GM18951 (cell line): Measurements from ENCODE around the gene DDX1.
"Not testable (repeated sequence)": the region's sequence is repeated elsewhere in the genome, so short reads cannot be mapped to it uniquely, and the experiment has no call there.

Experiments
- POLR2A ChIP-seq: IDR thresholded peaks from 4 replicates; pipeline ENCODE4 v1.6.1; 2011; ENCODE audit warnings: mild to moderate bottlenecking; ENCODE audit not compliant: insufficient read length, insufficient read depth; ENCODE audit errors: extremely low read depth
- in situ Hi-C: fragments of 300-500 bp; cut with MboI; formaldehyde crosslinking; loops from one replicate; pipeline ENCODE4 v1.12.0; 2022; ENCODE audit warnings: low sequenced_read_pairs, mixed read lengths, inconsistent platforms; ENCODE audit not compliant: unreplicated experiment

DDX1 gene

GRCh38 chr2:15591692-15592463 lies at the start of gene DDX1:
Gene DDX1 (plus strand): TSS chr2:15591868. CDS start chr2:15591934, 66 bp downstream.
- in situ Hi-C loops = no loop called here
- TF ChIP-seq POLR2A = peak; percentile 90

- in situ Hi-C loops = not testable (repeated sequence)
Observed at GRCh38 chr2:15542269-15542668, 49.4 kb upstream of the DDX1 start.

- in situ Hi-C loops = no loop called here
- TF ChIP-seq POLR2A = no peak
Observed at GRCh38 chr2:15543053-15543452, 48.6 kb upstream of the DDX1 start.

- in situ Hi-C loops = no loop called here
- TF ChIP-seq POLR2A = no peak
Observed at GRCh38 chr2:15543541-15543940, 48.1 kb upstream of the DDX1 start.

- no peak for TF ChIP-seq POLR2A
Observed at GRCh38 chr2:15544227-15544626, 47.4 kb upstream of the DDX1 start.

GRCh38 chr2:15546297-15547098 lies 45.2 kb upstream of the DDX1 start:
- in situ Hi-C loops = no loop called here

More at GRCh38 chr2:15544227-15544626, 47.4 kb upstream of the DDX1 start:
- in situ Hi-C loops = no loop called here

GRCh38 chr2:15547115-15547876 lies 44.4 kb upstream of the DDX1 start:
- TF ChIP-seq POLR2A = no peak
- in situ Hi-C loops = no loop called here

More at GRCh38 chr2:15546297-15547098, 45.2 kb upstream of the DDX1 start:
- no peak for TF ChIP-seq POLR2A

- in situ Hi-C loops = no loop called here
- no peak for TF ChIP-seq POLR2A
Observed at GRCh38 chr2:15548974-15549373, 42.7 kb upstream of the DDX1 start.

- TF ChIP-seq POLR2A = no peak
Observed at GRCh38 chr2:15553519-15553918, 38.1 kb upstream of the DDX1 start.

GRCh38 chr2:15553951-15554350 lies 37.7 kb upstream of the DDX1 start:
- in situ Hi-C loops = no loop called here
- no peak for TF ChIP-seq POLR2A

More at GRCh38 chr2:15553519-15553918, 38.1 kb upstream of the DDX1 start:
- in situ Hi-C loops = no loop called here

GRCh38 chr2:15554525-15555218 lies 37.0 kb upstream of the DDX1 start:
- in situ Hi-C loops = no loop called here
- no peak for TF ChIP-seq POLR2A

- TF ChIP-seq POLR2A = no peak
- in situ Hi-C loops = no loop called here
Observed at GRCh38 chr2:15555760-15556193, 35.9 kb upstream of the DDX1 start.
